Measurements from ENCODE around the gene ANKRD11. TPM values are rescaled to one million over a fixed set of nuclear protein-coding genes. Genes with fewer than 3 reads are reported as not detected.
A peak's percentile ranks its signal among the peaks of the same experiment; 100 is the strongest.

Gene ANKRD11
- polyA plus RNA-seq, 2 donors: 37.1 to 73.5 TPM

GRCh38 chr16:89315791-89316581, 174.4 kb downstream of the ANKRD11 start:
- WGBS, 2 donors: 53 to 60% methylated on average over 20 of the region's 20 CpGs
- peaks cover 0 to 29% of the 10 kb centered on the region in 2 donors for H3K36me3 ChIP-seq (ENCODE audit: control insufficient read depth in 2 of 2, insufficient read depth in 2 of 2, low read length in 1 of 2)
- H3K4me1 ChIP-seq (ENCODE audit: control insufficient read depth in 2 of 2, insufficient read depth in 2 of 2, low read length in 1 of 2): peaks cover 39 to 66% of the 10 kb centered on the region in 2 donors
- H3K9me3 ChIP-seq (ENCODE audit: control insufficient read depth in 2 of 2, insufficient read depth in 1 of 2, low read depth in 1 of 2, low read length in 1 of 2): peaks cover 0 to 4% of the 10 kb centered on the region in 2 donors
- H3K27ac ChIP-seq (ENCODE audit: low read depth in 2 of 2, low read length in 1 of 2): peak overlapping the region; percentile 74 to 87
- H3K4me3 ChIP-seq (ENCODE audit: low read depth in 1 of 2, low read length in 2 of 2): peak overlapping the region in 1 of 2 donors; percentile 17
- no peaks in the 10 kb centered on the region for H3K27me3 ChIP-seq (ENCODE audit: control insufficient read depth in 1 of 2, insufficient read depth in 2 of 2, low read length in 2 of 2)

- H3K4me3 ChIP-seq (ENCODE audit: low read depth in 1 of 2, low read length in 2 of 2): peak overlapping the region in 1 of 2 donors; percentile 17
- H3K27me3 ChIP-seq (ENCODE audit: control insufficient read depth in 1 of 2, insufficient read depth in 2 of 2, low read length in 2 of 2): no peaks in the 10 kb centered on the region
- H3K27ac ChIP-seq (ENCODE audit: low read depth in 2 of 2, low read length in 1 of 2): peak overlapping the region; percentile 74 to 87
- 80 to 84% methylated on average over 19 of the region's 19 CpGs for WGBS, 2 donors
- H3K4me1 ChIP-seq (ENCODE audit: control insufficient read depth in 2 of 2, insufficient read depth in 2 of 2, low read length in 1 of 2): peaks cover 32 to 59% of the 10 kb centered on the region in 2 donors
- peaks cover 0 to 29% of the 10 kb centered on the region in 2 donors for H3K36me3 ChIP-seq (ENCODE audit: control insufficient read depth in 2 of 2, insufficient read depth in 2 of 2, low read length in 1 of 2)
- peaks cover 0 to 4% of the 10 kb centered on the region in 2 donors for H3K9me3 ChIP-seq (ENCODE audit: control insufficient read depth in 2 of 2, insufficient read depth in 1 of 2, low read depth in 1 of 2, low read length in 1 of 2)
Measured at GRCh38 chr16:89315271-89315670, 175.1 kb downstream of the ANKRD11 start.

- WGBS, 2 donors: 74 to 76% methylated on average over 8 of the region's 8 CpGs
- H3K36me3 ChIP-seq (ENCODE audit: control insufficient read depth in 2 of 2, insufficient read depth in 2 of 2, low read length in 1 of 2): peaks cover 0 to 33% of the 10 kb centered on the region in 2 donors
- H3K9me3 ChIP-seq (ENCODE audit: control insufficient read depth in 2 of 2, insufficient read depth in 1 of 2, low read depth in 1 of 2, low read length in 1 of 2): peaks cover 0 to 4% of the 10 kb centered on the region in 2 donors
- H3K27me3 ChIP-seq (ENCODE audit: control insufficient read depth in 1 of 2, insufficient read depth in 2 of 2, low read length in 2 of 2): no peaks in the 10 kb centered on the region
- H3K4me1 ChIP-seq (ENCODE audit: control insufficient read depth in 2 of 2, insufficient read depth in 2 of 2, low read length in 1 of 2): peaks cover 29 to 55% of the 10 kb centered on the region in 2 donors
- no peak overlapping the region for H3K4me3 ChIP-seq (ENCODE audit: low read depth in 1 of 2, low read length in 2 of 2)
- peak overlapping the region; percentile 74 to 87 for H3K27ac ChIP-seq (ENCODE audit: low read depth in 2 of 2, low read length in 1 of 2)
Measured at GRCh38 chr16:89314854-89315253, 175.5 kb downstream of the ANKRD11 start.

GRCh38 chr16:89314357-89314756, 176.0 kb downstream of the ANKRD11 start:
- peaks cover 0 to 35% of the 10 kb centered on the region in 2 donors for H3K36me3 ChIP-seq (ENCODE audit: control insufficient read depth in 2 of 2, insufficient read depth in 2 of 2, low read length in 1 of 2)
- peaks cover 24 to 50% of the 10 kb centered on the region in 2 donors for H3K4me1 ChIP-seq (ENCODE audit: control insufficient read depth in 2 of 2, insufficient read depth in 2 of 2, low read length in 1 of 2)

GRCh38 chr16:89313583-89313982, 176.8 kb downstream of the ANKRD11 start:
- WGBS, 2 donors: 62 to 69% methylated on average over 3 of the region's 3 CpGs

More at GRCh38 chr16:89314357-89314756, 176.0 kb downstream of the ANKRD11 start:
- Histone ChIP-seq H3K9me3 (ENCODE audit: control insufficient read depth in 2 of 2, insufficient read depth in 1 of 2, low read depth in 1 of 2, low read length in 1 of 2) (peaks cover 0 to 4% of the 10 kb centered on the region in 2 donors), H3K27ac (ENCODE audit: low read depth in 2 of 2, low read length in 1 of 2) (peak overlapping the region; percentile 74 to 87), H3K27me3 (ENCODE audit: control insufficient read depth in 1 of 2, insufficient read depth in 2 of 2, low read length in 2 of 2) (no peaks in the 10 kb centered on the region), H3K4me3 (ENCODE audit: low read depth in 1 of 2, low read length in 2 of 2) (peak overlapping the region in 1 of 2 donors; percentile 18)
- 51 to 61% methylated on average over 14 of the region's 14 CpGs for WGBS, 2 donors

GRCh38 chr16:89312598-89313299, 177.6 kb downstream of the ANKRD11 start:
- peaks cover 0 to 32% of the 10 kb centered on the region in 2 donors for H3K36me3 ChIP-seq (ENCODE audit: control insufficient read depth in 2 of 2, insufficient read depth in 2 of 2, low read length in 1 of 2)

More at GRCh38 chr16:89313583-89313982, 176.8 kb downstream of the ANKRD11 start:
- H3K4me3 ChIP-seq (ENCODE audit: low read depth in 1 of 2, low read length in 2 of 2): no peak overlapping the region
- H3K36me3 ChIP-seq (ENCODE audit: control insufficient read depth in 2 of 2, insufficient read depth in 2 of 2, low read length in 1 of 2): peaks cover 0 to 32% of the 10 kb centered on the region in 2 donors
- H3K27me3 ChIP-seq (ENCODE audit: control insufficient read depth in 1 of 2, insufficient read depth in 2 of 2, low read length in 2 of 2): no peaks in the 10 kb centered on the region
- H3K4me1 ChIP-seq (ENCODE audit: control insufficient read depth in 2 of 2, insufficient read depth in 2 of 2, low read length in 1 of 2): peaks cover 22 to 48% of the 10 kb centered on the region in 2 donors
- peaks cover 0 to 4% of the 10 kb centered on the region in 2 donors for H3K9me3 ChIP-seq (ENCODE audit: control insufficient read depth in 2 of 2, insufficient read depth in 1 of 2, low read depth in 1 of 2, low read length in 1 of 2)
- peak overlapping the region; percentile 66 to 87 for H3K27ac ChIP-seq (ENCODE audit: low read depth in 2 of 2, low read length in 1 of 2)

GRCh38 chr16:89312194-89312593, 178.2 kb downstream of the ANKRD11 start:
- H3K27ac ChIP-seq (ENCODE audit: low read depth in 2 of 2, low read length in 1 of 2): peak overlapping the region in 1 of 2 donors; percentile 63
- H3K4me1 ChIP-seq (ENCODE audit: control insufficient read depth in 2 of 2, insufficient read depth in 2 of 2, low read length in 1 of 2): peaks cover 11 to 37% of the 10 kb centered on the region in 2 donors
- H3K36me3 ChIP-seq (ENCODE audit: control insufficient read depth in 2 of 2, insufficient read depth in 2 of 2, low read length in 1 of 2): peaks cover 0 to 34% of the 10 kb centered on the region in 2 donors
- H3K9me3 ChIP-seq (ENCODE audit: control insufficient read depth in 2 of 2, insufficient read depth in 1 of 2, low read depth in 1 of 2, low read length in 1 of 2): peaks cover 0 to 4% of the 10 kb centered on the region in 2 donors
- WGBS, 2 donors: 80 to 83% methylated on average over 11 of the region's 11 CpGs
- no peaks in the 10 kb centered on the region for H3K27me3 ChIP-seq (ENCODE audit: control insufficient read depth in 1 of 2, insufficient read depth in 2 of 2, low read length in 2 of 2)
- no peak overlapping the region for H3K4me3 ChIP-seq (ENCODE audit: low read depth in 1 of 2, low read length in 2 of 2)

More at GRCh38 chr16:89312598-89313299, 177.6 kb downstream of the ANKRD11 start:
- H3K4me1 ChIP-seq (ENCODE audit: control insufficient read depth in 2 of 2, insufficient read depth in 2 of 2, low read length in 1 of 2): peaks cover 14 to 41% of the 10 kb centered on the region in 2 donors
- 92 to 95% methylated on average over 22 of the region's 22 CpGs for WGBS, 2 donors
- no peaks in the 10 kb centered on the region for H3K27me3 ChIP-seq (ENCODE audit: control insufficient read depth in 1 of 2, insufficient read depth in 2 of 2, low read length in 2 of 2)
- H3K27ac ChIP-seq (ENCODE audit: low read depth in 2 of 2, low read length in 1 of 2): peak overlapping the region; percentile 5 to 63
- peaks cover 0 to 4% of the 10 kb centered on the region in 2 donors for H3K9me3 ChIP-seq (ENCODE audit: control insufficient read depth in 2 of 2, insufficient read depth in 1 of 2, low read depth in 1 of 2, low read length in 1 of 2)
- H3K4me3 ChIP-seq (ENCODE audit: low read depth in 1 of 2, low read length in 2 of 2): no peak overlapping the region

GRCh38 chr16:89311636-89312035, 178.7 kb downstream of the ANKRD11 start:
- H3K9me3 ChIP-seq (ENCODE audit: control insufficient read depth in 2 of 2, insufficient read depth in 1 of 2, low read depth in 1 of 2, low read length in 1 of 2): peaks cover 0 to 4% of the 10 kb centered on the region in 2 donors
- 89 to 93% methylated on average over 6 of the region's 6 CpGs for WGBS, 2 donors
- H3K36me3 ChIP-seq (ENCODE audit: control insufficient read depth in 2 of 2, insufficient read depth in 2 of 2, low read length in 1 of 2): peaks cover 0 to 37% of the 10 kb centered on the region in 2 donors
- H3K27me3 ChIP-seq (ENCODE audit: control insufficient read depth in 1 of 2, insufficient read depth in 2 of 2, low read length in 2 of 2): no peaks in the 10 kb centered on the region
- no peak overlapping the region for H3K4me3 ChIP-seq (ENCODE audit: low read depth in 1 of 2, low read length in 2 of 2)
- H3K4me1 ChIP-seq (ENCODE audit: control insufficient read depth in 2 of 2, insufficient read depth in 2 of 2, low read length in 1 of 2): peaks cover 9 to 34% of the 10 kb centered on the region in 2 donors
- H3K27ac ChIP-seq (ENCODE audit: low read depth in 2 of 2, low read length in 1 of 2): no peak overlapping the region

- WGBS, 2 donors: 75 to 78% methylated on average over 16 of the region's 16 CpGs
- Histone ChIP-seq H3K36me3 (ENCODE audit: control insufficient read depth in 2 of 2, insufficient read depth in 2 of 2, low read length in 1 of 2) (peaks cover 0 to 32% of the 10 kb centered on the region in 2 donors), H3K4me1 (ENCODE audit: control insufficient read depth in 2 of 2, insufficient read depth in 2 of 2, low read length in 1 of 2) (peaks cover 5 to 17% of the 10 kb centered on the region in 2 donors), H3K27ac (ENCODE audit: low read depth in 2 of 2, low read length in 1 of 2) (no peak overlapping the region), H3K9me3 (ENCODE audit: control insufficient read depth in 2 of 2, insufficient read depth in 1 of 2, low read depth in 1 of 2, low read length in 1 of 2) (peaks cover 0 to 4% of the 10 kb centered on the region in 2 donors), H3K4me3 (ENCODE audit: low read depth in 1 of 2, low read length in 2 of 2) (no peak overlapping the region), H3K27me3 (ENCODE audit: control insufficient read depth in 1 of 2, insufficient read depth in 2 of 2, low read length in 2 of 2) (no peaks in the 10 kb centered on the region)
Measured at GRCh38 chr16:89309438-89310122, 180.8 kb downstream of the ANKRD11 start.

Data from esophagus (tissue), 2 donors.